ENCODE results near the gene R3HDM2.

The R3HDM2 gene

DNA sequence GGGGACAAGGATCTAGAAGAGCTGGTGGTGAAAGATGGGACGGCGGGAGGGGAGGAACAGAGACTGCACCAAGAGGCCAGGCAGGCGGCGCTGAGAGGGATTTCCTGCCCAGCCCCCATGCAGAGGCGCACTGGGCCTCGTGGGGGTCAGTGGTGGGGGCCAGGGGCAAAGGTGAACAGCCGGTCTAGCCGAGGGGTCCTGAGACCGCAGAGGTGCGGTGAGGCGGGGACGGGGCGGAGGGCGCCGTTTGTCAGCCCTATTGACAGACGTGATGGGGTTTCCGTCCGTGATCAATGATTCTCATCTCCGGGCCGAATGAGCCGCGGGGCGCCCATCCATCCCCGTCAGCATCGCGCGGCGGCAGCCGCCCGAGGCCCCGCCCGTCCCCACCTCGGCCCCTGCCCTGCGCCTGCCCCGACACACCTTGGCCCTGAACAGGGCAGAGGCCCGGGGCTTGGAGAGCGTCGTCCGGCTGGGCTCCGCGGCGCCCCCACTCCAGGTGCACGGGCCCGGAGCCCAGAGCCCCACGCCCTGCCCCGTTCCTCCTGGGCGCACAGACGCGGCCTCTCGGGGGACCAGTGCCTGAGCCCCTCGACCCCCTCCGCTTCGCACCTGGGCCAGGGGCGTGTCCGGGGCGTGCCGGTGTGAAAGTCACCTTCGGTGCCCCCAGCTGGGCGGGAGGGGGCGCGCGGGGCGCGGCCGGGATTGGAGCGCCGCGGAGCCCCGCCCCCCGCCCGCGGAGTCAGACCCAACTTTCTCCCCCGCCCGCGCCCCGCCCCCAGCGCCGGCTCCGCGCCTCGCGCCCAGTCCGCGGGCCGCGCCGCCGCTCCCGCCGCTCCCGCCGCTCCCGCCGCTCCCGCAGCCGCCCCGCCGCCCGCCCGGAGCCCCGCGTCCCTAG lies 214.6 kb downstream of the R3HDM2 start, which contains the start of gene NXPH4:
Gene NXPH4, plus strand, starts transcription at position 781 of the 898 bp plus-strand sequence. CDS start 176 bp downstream, outside the sequence.
- DNase-seq (ENCODE audit: low read depth) = no peak

- DNase-seq (ENCODE audit: low read depth) = no peak
Measured at GRCh38 chr12:57215668-57216013, 215.2 kb downstream of the R3HDM2 start.

DNA sequence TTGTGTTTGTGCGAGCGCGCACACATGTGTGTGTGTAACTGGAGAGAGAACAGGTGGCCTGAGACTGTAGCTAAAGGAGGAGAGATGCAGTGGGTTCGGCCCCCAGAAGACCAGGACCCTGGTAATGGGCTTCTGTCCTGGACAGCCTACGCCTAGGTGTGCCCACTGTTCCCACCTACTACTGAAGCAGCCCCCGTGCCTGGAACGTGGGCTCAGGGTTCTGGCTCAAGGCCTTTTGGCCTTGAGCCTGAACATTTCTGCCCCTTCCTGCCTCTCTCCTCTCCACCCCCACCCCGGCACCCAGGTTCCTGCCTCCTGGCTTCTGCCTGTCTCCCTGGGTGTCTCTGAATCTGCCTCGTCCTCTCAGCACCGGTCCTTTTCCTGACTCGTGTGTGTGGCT lies 215.8 kb downstream of the R3HDM2 start:
- no peak for DNase-seq (ENCODE audit: low read depth)

DNA sequence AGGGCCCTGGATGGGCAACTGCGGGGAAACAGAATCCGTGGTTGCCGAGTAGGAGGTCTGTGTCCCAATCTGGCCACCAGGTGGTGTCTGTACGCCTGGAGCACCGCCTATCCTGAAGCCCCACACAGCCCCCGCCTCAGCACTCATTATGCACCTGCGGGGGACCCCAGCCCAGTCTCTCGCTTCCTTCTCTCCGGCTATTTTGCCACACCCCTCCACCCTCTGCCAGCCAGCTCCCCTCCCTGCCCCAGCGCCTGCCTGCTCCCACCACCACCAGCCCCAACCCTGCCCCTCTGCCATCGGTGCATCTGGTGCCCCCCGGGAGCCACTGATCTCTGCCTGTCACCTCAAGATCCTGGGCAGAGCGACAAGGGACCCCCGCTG lies 216.5 kb downstream of the R3HDM2 start:
- DNase-seq (ENCODE audit: low read depth) = peak; percentile 55

GRCh38 chr12:57213763-57214397 lies 217.0 kb downstream of the R3HDM2 start:
- DNase-seq (ENCODE audit: low read depth) = no peak

DNA sequence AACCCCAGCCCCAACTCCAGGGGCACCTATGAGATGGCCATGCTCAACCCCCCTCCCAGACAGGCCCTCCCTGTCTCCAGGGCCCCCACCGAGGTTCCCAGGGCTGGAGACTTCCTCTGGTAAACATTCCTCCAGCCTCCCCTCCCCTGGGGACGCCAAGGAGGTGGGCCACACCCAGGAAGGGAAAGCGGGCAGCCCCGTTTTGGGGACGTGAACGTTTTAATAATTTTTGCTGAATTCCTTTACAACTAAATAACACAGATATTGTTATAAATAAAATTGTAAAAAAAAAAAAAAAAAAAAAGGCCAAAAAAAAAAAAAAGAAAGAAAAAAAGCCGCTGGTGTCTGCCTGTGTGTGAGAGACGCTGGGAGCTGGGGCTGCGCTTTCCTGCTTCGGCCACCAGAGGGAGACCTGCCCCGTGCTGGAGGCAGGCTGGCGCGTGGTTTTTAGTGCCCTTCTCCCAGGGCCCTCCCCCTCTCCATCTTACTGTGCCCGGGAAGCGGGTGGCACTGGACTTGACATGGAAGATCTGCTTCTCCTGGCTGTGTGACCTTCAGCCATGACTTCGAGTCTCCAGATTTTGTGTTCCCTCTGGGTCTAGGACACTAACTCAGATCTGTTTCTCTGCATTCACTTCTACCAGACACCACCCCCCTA lies 217.7 kb downstream of the R3HDM2 start:
- DNase-seq (ENCODE audit: low read depth) = peak; percentile 75

DNA sequence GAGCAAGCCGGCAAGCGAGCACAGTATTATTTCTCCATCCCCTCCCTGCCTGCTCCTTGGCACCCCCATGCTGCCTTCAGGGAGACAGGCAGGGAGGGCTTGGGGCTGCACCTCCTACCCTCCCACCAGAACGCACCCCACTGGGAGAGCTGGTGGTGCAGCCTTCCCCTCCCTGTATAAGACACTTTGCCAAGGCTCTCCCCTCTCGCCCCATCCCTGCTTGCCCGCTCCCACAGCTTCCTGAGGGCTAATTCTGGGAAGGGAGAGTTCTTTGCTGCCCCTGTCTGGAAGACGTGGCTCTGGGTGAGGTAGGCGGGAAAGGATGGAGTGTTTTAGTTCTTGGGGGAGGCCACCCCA lies 218.2 kb downstream of the R3HDM2 start:
- DNase-seq (ENCODE audit: low read depth) = no peak

DNA sequence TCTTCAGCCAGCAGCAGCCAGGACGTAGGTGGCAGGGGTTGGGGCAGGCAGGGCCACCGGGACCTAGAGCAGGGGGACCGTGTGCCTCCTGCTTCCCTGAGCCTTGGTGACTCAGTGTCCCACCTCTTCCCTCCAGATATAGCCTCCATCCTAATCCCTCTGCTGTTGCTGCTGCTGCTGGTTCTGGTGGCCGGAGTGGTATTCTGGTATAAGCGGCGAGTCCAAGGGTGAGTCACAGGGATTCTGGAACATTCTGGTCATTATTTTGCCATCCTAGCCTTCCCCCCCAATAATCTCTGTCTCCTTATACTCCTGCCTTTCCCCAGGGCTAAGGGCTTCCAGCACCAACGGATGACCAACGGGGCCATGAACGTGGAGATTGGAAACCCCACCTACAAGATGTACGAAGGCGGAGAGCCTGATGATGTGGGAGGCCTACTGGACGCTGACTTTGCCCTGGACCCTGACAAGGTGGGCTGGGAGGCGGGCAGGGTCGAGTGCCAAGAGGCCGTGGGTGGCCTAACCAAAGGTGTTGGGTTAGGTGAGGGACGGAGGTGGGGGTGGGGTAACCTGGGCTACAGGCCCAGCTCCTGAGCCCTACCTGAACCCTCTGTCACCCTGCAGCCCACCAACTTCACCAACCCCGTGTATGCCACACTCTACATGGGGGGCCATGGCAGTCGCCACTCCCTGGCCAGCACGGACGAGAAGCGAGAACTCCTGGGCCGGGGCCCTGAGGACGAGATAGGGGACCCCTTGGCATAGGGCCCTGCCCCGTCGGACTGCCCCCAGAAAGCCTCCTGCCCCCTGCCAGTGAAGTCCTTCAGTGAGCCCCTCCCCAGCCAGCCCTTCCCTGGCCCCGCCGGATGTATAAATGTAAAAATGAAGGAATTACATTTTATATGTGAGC lies 218.8 kb downstream of the R3HDM2 start:
- DNase-seq (ENCODE audit: low read depth) = no peak

GRCh38 chr12:57210926-57211692 lies 219.7 kb downstream of the R3HDM2 start:
- no peak for DNase-seq (ENCODE audit: low read depth)

DNA sequence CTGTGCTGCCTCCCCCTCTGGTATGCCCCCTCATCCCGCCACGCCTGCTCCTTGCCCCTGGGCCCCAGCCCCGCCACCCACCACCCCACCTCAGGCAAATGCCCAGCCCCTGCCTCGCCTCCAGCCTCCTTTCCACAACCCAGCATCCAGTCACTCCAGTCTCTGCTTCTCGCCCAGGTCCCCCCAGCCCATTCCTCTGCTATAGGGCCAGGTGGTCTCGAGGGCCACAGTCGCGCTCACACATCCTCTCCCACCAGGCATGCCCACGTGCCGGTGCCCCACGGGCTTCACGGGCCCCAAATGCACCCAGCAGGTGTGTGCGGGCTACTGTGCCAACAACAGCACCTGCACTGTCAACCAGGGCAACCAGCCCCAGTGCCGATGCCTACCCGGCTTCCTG lies 220.4 kb downstream of the R3HDM2 start:
- no peak for DNase-seq (ENCODE audit: low read depth)

DNA sequence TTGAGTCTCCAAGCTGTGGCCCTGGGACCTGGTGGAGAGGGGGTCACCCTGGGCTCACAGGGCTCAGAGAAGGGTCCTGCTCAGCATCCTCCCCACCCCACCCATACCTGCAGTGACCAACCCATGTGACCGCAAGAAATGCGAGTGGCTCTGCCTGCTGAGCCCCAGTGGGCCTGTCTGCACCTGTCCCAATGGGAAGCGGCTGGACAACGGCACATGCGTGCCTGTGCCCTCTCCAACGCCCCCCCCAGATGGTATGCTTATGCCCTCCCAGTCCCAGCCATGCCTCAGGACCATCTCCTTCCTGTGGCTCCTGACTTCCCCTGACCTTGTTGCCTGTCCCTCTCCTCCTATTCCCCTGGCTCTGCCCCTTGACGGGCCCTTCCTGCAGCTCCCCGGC lies 220.9 kb downstream of the R3HDM2 start:
- no peak for DNase-seq (ENCODE audit: low read depth)

DNA sequence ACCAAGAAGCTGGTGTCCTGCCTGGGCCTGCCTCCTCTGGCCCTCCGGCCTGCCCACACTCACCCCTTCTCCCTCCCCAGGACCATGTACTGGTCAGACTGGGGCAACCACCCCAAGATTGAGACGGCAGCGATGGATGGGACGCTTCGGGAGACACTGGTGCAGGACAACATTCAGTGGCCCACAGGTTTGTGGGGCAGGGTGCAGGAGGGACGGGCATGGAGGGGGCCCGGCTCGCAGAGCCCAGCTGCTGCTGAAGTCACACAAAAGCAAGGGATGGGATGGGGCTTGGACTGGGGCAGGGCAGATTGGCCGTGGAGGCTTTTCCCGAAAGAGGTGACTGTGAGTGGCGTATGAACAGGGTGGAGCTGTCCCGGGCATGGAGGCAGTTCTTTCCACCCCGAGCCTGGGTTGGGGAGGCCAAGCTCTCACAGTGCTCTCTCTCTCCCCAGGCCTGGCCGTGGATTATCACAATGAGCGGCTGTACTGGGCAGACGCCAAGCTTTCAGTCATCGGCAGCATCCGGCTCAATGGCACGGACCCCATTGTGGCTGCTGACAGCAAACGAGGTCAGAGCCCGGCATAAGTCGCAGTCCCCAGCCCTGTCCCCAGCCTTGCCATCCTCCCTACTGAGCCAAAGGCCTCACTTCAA lies 222.1 kb downstream of the R3HDM2 start:
- no peak for DNase-seq (ENCODE audit: low read depth)

- no peak for DNase-seq (ENCODE audit: low read depth)
Measured at GRCh38 chr12:57207731-57208630, 222.9 kb downstream of the R3HDM2 start.

GRCh38 chr12:57205931-57206330 lies 224.9 kb downstream of the R3HDM2 start:
- no peak for DNase-seq (ENCODE audit: low read depth)

- no peak for DNase-seq (ENCODE audit: low read depth)
Measured at GRCh38 chr12:57205186-57205585, 225.7 kb downstream of the R3HDM2 start.

- no peak for DNase-seq (ENCODE audit: low read depth)
Measured at GRCh38 chr12:57204454-57204853, 226.4 kb downstream of the R3HDM2 start.

DNA sequence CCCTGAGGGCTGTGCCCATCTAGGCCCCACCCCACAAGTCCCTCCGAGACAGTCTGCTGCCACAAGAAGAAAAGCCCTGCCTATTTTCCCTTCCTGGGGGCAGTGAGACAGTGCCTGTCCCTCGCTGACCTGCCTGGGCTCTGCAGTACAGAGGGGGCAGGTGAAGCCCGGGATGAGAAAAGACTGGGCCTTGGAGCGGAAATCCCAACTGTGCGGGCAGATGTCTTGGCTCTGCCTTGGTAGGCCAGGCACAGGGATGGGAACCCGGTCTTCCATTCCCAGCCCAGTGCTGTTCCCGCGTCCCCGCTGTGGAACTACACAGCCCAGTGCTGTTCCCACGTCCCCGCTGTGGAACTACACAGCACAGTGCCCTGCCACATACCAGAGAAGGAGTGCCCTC lies 227.1 kb downstream of the R3HDM2 start:
- no peak for DNase-seq (ENCODE audit: low read depth)
